H9 (cell line): ENCODE data around the gene CCDC191. TPM values are rescaled to one million over a fixed set of nuclear protein-coding genes. Genes with fewer than 3 reads are reported as not detected.

Experiments used
- DNase-seq: peaks from one replicate; pipeline ENCODE4 v3.0.0-alpha.2; 2017
- H2AFZ ChIP-seq: one replicate; pipeline ENCODE4 v1.6.1; 2013; ENCODE audit warnings: mild to moderate bottlenecking, low read length, control low read depth, moderate library complexity
- H2AK5ac ChIP-seq: 2 replicates; pipeline ENCODE4 v1.6.1; 2013; ENCODE audit warnings: low read length, control low read depth, mixed read lengths; ENCODE audit not compliant: insufficient read length
- H2BK120ac ChIP-seq: one replicate; pipeline ENCODE4 v1.6.1; 2013; ENCODE audit warnings: low read depth, mild to moderate bottlenecking, low read length, control low read depth, inconsistent platforms; ENCODE audit not compliant: poor library complexity, severe bottlenecking
- H2BK12ac ChIP-seq: 2 replicates; pipeline ENCODE4 v1.6.1; 2013; ENCODE audit warnings: low read length, control low read depth, mixed read lengths, low read depth; ENCODE audit not compliant: insufficient read length
- H2BK15ac ChIP-seq: 2 replicates; pipeline ENCODE4 v1.6.1; 2013; ENCODE audit warnings: low read depth, low read length, control low read depth
- H2BK20ac ChIP-seq: one replicate; pipeline ENCODE4 v1.6.1; 2013; ENCODE audit warnings: low read depth, mild to moderate bottlenecking, low read length, control low read depth, inconsistent platforms; ENCODE audit not compliant: poor library complexity, severe bottlenecking
- H2BK5ac ChIP-seq: 2 replicates; pipeline ENCODE4 v1.6.1; 2013; ENCODE audit warnings: low read length, control low read depth, mixed read lengths; ENCODE audit not compliant: insufficient read length
- H3K14ac ChIP-seq: 2 replicates; pipeline ENCODE4 v1.6.1; 2013; ENCODE audit warnings: low read length, control low read depth; ENCODE audit not compliant: insufficient read depth
- H3K18ac ChIP-seq: 2 replicates; pipeline ENCODE4 v1.6.1; 2013; ENCODE audit warnings: low read depth, mild to moderate bottlenecking, mixed read lengths, low read length, control low read depth; ENCODE audit not compliant: insufficient read length
- H3K23ac ChIP-seq: 2 replicates; pipeline ENCODE4 v1.6.1; 2013; ENCODE audit warnings: low read length, control low read depth, mixed read lengths, low read depth; ENCODE audit not compliant: insufficient read length
- H3K23me2 ChIP-seq: 2 replicates; pipeline ENCODE4 v1.6.1; 2013; ENCODE audit warnings: low read depth, mild to moderate bottlenecking, mixed read lengths, low read length, control low read depth; ENCODE audit not compliant: insufficient read length, poor library complexity, severe bottlenecking
- H3K27ac ChIP-seq: 2 replicates; pipeline ENCODE4 v1.5.1; 2013; ENCODE audit warnings: low read length, control low read depth, mixed read lengths, low read depth; ENCODE audit not compliant: insufficient read length
- H3K27me3 ChIP-seq: 2 replicates; pipeline ENCODE4 v1.6.1; 2013; ENCODE audit warnings: low read length, control low read depth, inconsistent platforms; ENCODE audit not compliant: insufficient read depth
- H3K4ac ChIP-seq: 2 replicates; pipeline ENCODE4 v1.6.1; 2013; ENCODE audit warnings: low read depth, mild to moderate bottlenecking, control low read depth, inconsistent platforms, low read length, moderate library complexity
- H3K4me1 ChIP-seq: 2 replicates; pipeline ENCODE4 v1.6.1; 2013; ENCODE audit warnings: low read length, control low read depth, inconsistent platforms; ENCODE audit not compliant: insufficient read depth
- H3K4me2 ChIP-seq: 2 replicates; pipeline ENCODE4 v1.6.1; 2013; ENCODE audit warnings: low read length, control low read depth, mixed read lengths; ENCODE audit not compliant: insufficient read length, insufficient read depth
- H3K56ac ChIP-seq: 2 replicates; pipeline ENCODE4 v1.6.1; 2013; ENCODE audit warnings: low read depth, mild to moderate bottlenecking, mixed read lengths, low read length, control low read depth; ENCODE audit not compliant: insufficient read length
- H3K79me1 ChIP-seq: 2 replicates; pipeline ENCODE4 v1.6.1; 2013; ENCODE audit warnings: low read depth, mild to moderate bottlenecking, moderate library complexity, low read length, control low read depth, inconsistent platforms; ENCODE audit not compliant: insufficient read depth, poor library complexity, severe bottlenecking
- H3K79me2 ChIP-seq: 2 replicates; pipeline ENCODE4 v1.6.1; 2013; ENCODE audit warnings: low read length, control low read depth, inconsistent platforms; ENCODE audit not compliant: insufficient read depth
- H3K9ac ChIP-seq: 2 replicates; pipeline ENCODE4 v1.6.1; 2013; ENCODE audit warnings: low read length, control low read depth, mixed read lengths; ENCODE audit not compliant: insufficient read length; ENCODE audit errors: extremely low read depth
- H3K9me3 ChIP-seq: one replicate; pipeline ENCODE4 v1.6.1; 2013; ENCODE audit warnings: low read depth, low read length, inconsistent platforms; ENCODE audit not compliant: control insufficient read depth
- H3T11ph ChIP-seq: one replicate; pipeline ENCODE4 v1.6.1; 2013; ENCODE audit warnings: mild to moderate bottlenecking, low read length, control low read depth, inconsistent platforms
- H4K20me1 ChIP-seq: one replicate; pipeline ENCODE4 v1.6.1; 2013; ENCODE audit not compliant: control insufficient read depth, insufficient read length, insufficient read depth
- H4K5ac ChIP-seq: 2 replicates; pipeline ENCODE4 v1.6.1; 2013; ENCODE audit warnings: low read depth, mild to moderate bottlenecking, mixed read lengths, low read length, control low read depth; ENCODE audit not compliant: insufficient read length
- H4K8ac ChIP-seq: replicated peaks from 2 replicates; pipeline ENCODE4 v1.6.1; 2013; ENCODE audit warnings: low read length, control low read depth, mixed read lengths, low read depth; ENCODE audit not compliant: insufficient read length
- H4K91ac ChIP-seq: 2 replicates; pipeline ENCODE4 v1.6.1; 2013; ENCODE audit warnings: low read depth, mild to moderate bottlenecking, moderate library complexity, mixed read lengths, low read length, control low read depth; ENCODE audit not compliant: insufficient read length
- H3K27ac Mint-ChIP-seq, 3 experiments: 2 replicates in 2 of 3; 3 replicates in 1 of 3; pipeline ENCODE4 v1.8.0; 2020 to 2021; ENCODE audit warnings: mixed read lengths in 3 of 3, mild to moderate bottlenecking in 1 of 3, moderate library complexity in 1 of 3
- H3K27me3 Mint-ChIP-seq: 2 replicates; pipeline ENCODE4 v1.8.0; 2021; ENCODE audit warnings: low read depth, mild to moderate bottlenecking, moderate library complexity, mixed read lengths
- H3K36me3 Mint-ChIP-seq, 3 experiments: 2 replicates in 2 of 3; 3 replicates in 1 of 3; pipeline ENCODE4 v1.8.0; 2020 to 2021; ENCODE audit warnings: low read depth in 3 of 3, mixed read lengths in 3 of 3; ENCODE audit not compliant: insufficient read depth in 1 of 3
- H3K4me1 Mint-ChIP-seq, 2 experiments: 2 replicates each; pipeline ENCODE4 v1.8.0; 2020; ENCODE audit warnings: mixed read lengths in 2 of 2
- H3K4me3 Mint-ChIP-seq, 2 experiments: 2 replicates in 1 of 2; 3 replicates in 1 of 2; pipeline ENCODE4 v1.8.0; 2020 to 2021; ENCODE audit warnings: mild to moderate bottlenecking in 2 of 2, mixed read lengths in 2 of 2, moderate library complexity in 1 of 2
- H3K9me3 Mint-ChIP-seq, 2 experiments: 2 replicates in 1 of 2; 3 replicates in 1 of 2; pipeline ENCODE4 v1.8.0; 2020; ENCODE audit warnings: mild to moderate bottlenecking in 2 of 2, mixed read lengths in 2 of 2, moderate library complexity in 1 of 2
- WGBS: extraction: QIAGEN DNeasy Blood & Tissue Kit; methylation state at CpG from one replicate; pipeline ENCODE4 v1.1.7; 2013; ENCODE audit warnings: missing lambda C conversion rate, low lambda C conversion rate, mixed read lengths; ENCODE audit not compliant: insufficient read length; ENCODE audit errors: extremely low coverage; 5-methylcytosine and 5-hydroxymethylcytosine counted together
- total RNA-seq: library from RNA; stranded (reverse); gene quantifications from 2 replicates; pipeline ENCODE4 v1.2.1, GENCODE V29; 2021
- TF ChIP-seq, protein P1 (sequence below): fragments of 200-600 bp; sonication (generic); conservative IDR thresholded peaks from 3 replicates; pipeline ENCODE4 v1.8.0; 2021; ENCODE audit warnings: antibody characterized with exemption, mild to moderate bottlenecking

The CCDC191 gene
- total RNA-seq, 1 experiment from 2014 or later = 0.68 TPM

- H3K27me3 Mint-ChIP-seq = no peaks in the 10 kb centered on the region; the same call in 1 of the 2 replicates
These were observed 72.8 kb downstream of the CCDC191 start for GRCh38 chr3:113983544-113983943.

More at GRCh38 chr3:113983544-113983943, 72.8 kb downstream of the CCDC191 start:
- H3K23ac ChIP-seq = no peak overlapping the region
- H3T11ph ChIP-seq = no peak overlapping the region
- no peak overlapping the region for H3K4me3 Mint-ChIP-seq
- no peak overlapping the region for H3K56ac ChIP-seq
- H3K79me1 ChIP-seq = no peaks in the 10 kb centered on the region
- H4K20me1 ChIP-seq = no peaks in the 10 kb centered on the region
- no peak overlapping the region for H2BK20ac ChIP-seq
- no peak overlapping the region for H3K27ac ChIP-seq
- no peaks in the 10 kb centered on the region for H3K23me2 ChIP-seq
- no peak overlapping the region for H2AK5ac ChIP-seq
- H3K4me2 ChIP-seq = no peak overlapping the region
- H3K14ac ChIP-seq = no peak overlapping the region
- H2BK15ac ChIP-seq = no peak overlapping the region
- H3K4me1 Mint-ChIP-seq = peaks cover 3 to 8% of the 10 kb centered on the region in 2 experiments; a peak in 2 of 4 replicates
- H2BK120ac ChIP-seq = no peak overlapping the region
- H3K4ac ChIP-seq = no peak overlapping the region
- H3K9ac ChIP-seq = no peak overlapping the region
- H4K91ac ChIP-seq = no peak overlapping the region
- no peak overlapping the region for H2AFZ ChIP-seq
- no peak overlapping the region for H3K18ac ChIP-seq
- no peak overlapping the region for H4K5ac ChIP-seq
- H3K4me1 ChIP-seq = no peaks in the 10 kb centered on the region
- WGBS = no CpG with 5 or more reads among the region's 3 CpGs
- no peak for DNase-seq
- H2BK12ac ChIP-seq = no peak overlapping the region
- no peaks in the 10 kb centered on the region for H3K79me2 ChIP-seq
- no peaks in the 10 kb centered on the region; the same call in 1 of the 2 replicates for H3K27me3 ChIP-seq
- H3K9me3 ChIP-seq = no peaks in the 10 kb centered on the region
- no peaks in the 10 kb centered on the region; a peak in 2 of 5 replicates for H3K9me3 Mint-ChIP-seq
- TF ChIP-seq, protein P1, sequence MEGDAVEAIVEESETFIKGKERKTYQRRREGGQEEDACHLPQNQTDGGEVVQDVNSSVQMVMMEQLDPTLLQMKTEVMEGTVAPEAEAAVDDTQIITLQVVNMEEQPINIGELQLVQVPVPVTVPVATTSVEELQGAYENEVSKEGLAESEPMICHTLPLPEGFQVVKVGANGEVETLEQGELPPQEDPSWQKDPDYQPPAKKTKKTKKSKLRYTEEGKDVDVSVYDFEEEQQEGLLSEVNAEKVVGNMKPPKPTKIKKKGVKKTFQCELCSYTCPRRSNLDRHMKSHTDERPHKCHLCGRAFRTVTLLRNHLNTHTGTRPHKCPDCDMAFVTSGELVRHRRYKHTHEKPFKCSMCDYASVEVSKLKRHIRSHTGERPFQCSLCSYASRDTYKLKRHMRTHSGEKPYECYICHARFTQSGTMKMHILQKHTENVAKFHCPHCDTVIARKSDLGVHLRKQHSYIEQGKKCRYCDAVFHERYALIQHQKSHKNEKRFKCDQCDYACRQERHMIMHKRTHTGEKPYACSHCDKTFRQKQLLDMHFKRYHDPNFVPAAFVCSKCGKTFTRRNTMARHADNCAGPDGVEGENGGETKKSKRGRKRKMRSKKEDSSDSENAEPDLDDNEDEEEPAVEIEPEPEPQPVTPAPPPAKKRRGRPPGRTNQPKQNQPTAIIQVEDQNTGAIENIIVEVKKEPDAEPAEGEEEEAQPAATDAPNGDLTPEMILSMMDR = no peak
- no peak overlapping the region for H2BK5ac ChIP-seq
- H3K36me3 Mint-ChIP-seq = peaks cover 0 to 5% (median 0%) of the 10 kb centered on the region in 3 experiments; a peak in 1 of 7 replicates
- H4K8ac ChIP-seq = no peak overlapping the region
- H3K27ac Mint-ChIP-seq = no peak overlapping the region
